CD8-positive, alpha-beta memory T cell (primary cell): ENCODE data around the gene MRFAP1L1. TPM values are rescaled to one million over a fixed set of nuclear protein-coding genes. Genes with fewer than 3 reads are reported as not detected.

ENCODE experiments used
- polyA plus RNA-seq: library from polyadenylated mRNA; unstranded; fragments of 300-500 nt; fragmentation: Illumina TruSeq; gene quantifications from one replicate; pipeline ENCODE4 v1.2.3, GENCODE V29; 2021
- total RNA-seq, 2 experiments: library from RNA; stranded (reverse); gene quantifications; one replicate each; pipeline ENCODE4 v1.2.3, GENCODE V29; 2021

The MRFAP1L1 gene
- total and polyA plus RNA-seq, 3 experiments from 2014 or later: 54.9 to 142 (median 55.9) TPM

Other genes starting within 250 kb of the MRFAP1L1 start
- not detected for gene PPP2R2C, start 237.3 kb downstream of the MRFAP1L1 start, total RNA-seq
- not detected for gene PPP2R2C, start 237.3 kb downstream of the MRFAP1L1 start, polyA plus RNA-seq
- gene MAN2B2, start 134.7 kb downstream of the MRFAP1L1 start, total RNA-seq: 10 to 100 TPM; 17.5 to 18.3 TPM
- 33.5 TPM for gene MAN2B2, start 134.7 kb downstream of the MRFAP1L1 start, polyA plus RNA-seq
- 100 to 1,000 TPM; 122 to 126 TPM for gene MRFAP1, start 69.2 kb downstream of the MRFAP1L1 start, total RNA-seq
- 175 TPM for gene MRFAP1, start 69.2 kb downstream of the MRFAP1L1 start, polyA plus RNA-seq
- 1 to 10 TPM; 1.0 to 1.2 TPM for gene S100P, start 16.0 kb downstream of the MRFAP1L1 start, total RNA-seq
- gene S100P, start 16.0 kb downstream of the MRFAP1L1 start, polyA plus RNA-seq: 1.7 TPM
- gene BLOC1S4, start 6.3 kb upstream of the MRFAP1L1 start, total RNA-seq: 10 to 100 TPM; 21.5 to 22.9 TPM
- 96.7 TPM for gene BLOC1S4, start 6.3 kb upstream of the MRFAP1L1 start, polyA plus RNA-seq
- 10 to 100 TPM; 16.0 to 16.4 TPM for gene KIAA0232, start 72.9 kb upstream of the MRFAP1L1 start, total RNA-seq
- gene KIAA0232, start 72.9 kb upstream of the MRFAP1L1 start, polyA plus RNA-seq: 13.6 TPM
- gene TBC1D14, start 200.0 kb upstream of the MRFAP1L1 start, total RNA-seq: 10 to 100 TPM; 38.0 to 43.7 TPM
- gene TBC1D14, start 200.0 kb upstream of the MRFAP1L1 start, polyA plus RNA-seq: 48.5 TPM